ENCODE measurements around the gene PLA2G2A.
A peak's percentile ranks its signal among the peaks of the same experiment; 100 is the strongest.
"Not testable (repeated sequence)": the region's sequence is repeated elsewhere in the genome, so short reads cannot be mapped to it uniquely, and the experiment has no call there.

Gene PLA2G2A, protein sequence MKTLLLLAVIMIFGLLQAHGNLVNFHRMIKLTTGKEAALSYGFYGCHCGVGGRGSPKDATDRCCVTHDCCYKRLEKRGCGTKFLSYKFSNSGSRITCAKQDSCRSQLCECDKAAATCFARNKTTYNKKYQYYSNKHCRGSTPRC

DNA sequence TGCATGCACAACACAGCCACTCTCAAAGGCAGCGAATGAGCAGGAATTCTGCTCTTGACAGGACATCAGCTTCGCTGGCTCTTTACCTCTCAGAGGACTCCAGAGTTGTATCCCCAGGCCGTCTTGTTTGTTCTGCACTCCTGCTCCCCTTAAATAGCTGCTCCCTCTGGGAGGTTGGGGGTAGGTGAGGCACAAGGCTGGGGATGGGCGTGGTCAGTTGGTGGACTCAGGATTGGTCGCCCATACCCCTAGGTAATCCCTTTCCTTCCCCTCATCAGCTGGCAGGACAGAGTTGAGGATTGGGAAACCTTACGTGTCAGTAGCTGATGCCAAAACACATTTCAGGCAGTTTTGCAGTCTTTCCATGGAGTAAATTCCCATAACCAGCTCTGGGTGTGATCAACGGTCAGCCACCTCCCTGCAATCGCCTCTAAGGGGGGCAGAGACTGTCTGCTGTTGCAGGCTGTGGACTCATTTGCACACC lies at the start of gene PLA2G2A:
TSS of gene PLA2G2A (minus strand) at position 125 of the 484 bp plus-strand sequence. CDS start 845 bp downstream, outside the sequence.
- DNase-seq: no peak

DNA sequence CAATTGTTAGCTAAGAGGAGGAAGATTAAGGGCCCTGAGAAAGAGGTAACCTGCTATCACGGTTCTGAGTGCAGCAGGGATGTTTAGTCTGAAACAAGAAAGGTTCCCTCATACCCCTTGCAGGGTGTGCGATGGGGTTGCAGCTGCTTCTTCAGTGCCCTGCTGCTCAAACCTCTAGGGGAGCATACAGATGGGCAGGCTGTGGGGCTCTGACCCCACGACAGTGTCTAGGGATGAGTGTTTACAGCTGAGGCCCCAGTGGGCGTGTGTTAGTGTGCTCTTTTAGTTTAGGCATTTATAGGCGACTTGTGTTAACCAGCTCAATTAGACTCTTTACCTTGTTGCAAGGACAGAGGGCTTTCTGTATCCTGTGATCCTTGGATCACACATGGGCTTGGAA lies 49.3 kb upstream of the PLA2G2A start:
- no peak for DNase-seq

DNA sequence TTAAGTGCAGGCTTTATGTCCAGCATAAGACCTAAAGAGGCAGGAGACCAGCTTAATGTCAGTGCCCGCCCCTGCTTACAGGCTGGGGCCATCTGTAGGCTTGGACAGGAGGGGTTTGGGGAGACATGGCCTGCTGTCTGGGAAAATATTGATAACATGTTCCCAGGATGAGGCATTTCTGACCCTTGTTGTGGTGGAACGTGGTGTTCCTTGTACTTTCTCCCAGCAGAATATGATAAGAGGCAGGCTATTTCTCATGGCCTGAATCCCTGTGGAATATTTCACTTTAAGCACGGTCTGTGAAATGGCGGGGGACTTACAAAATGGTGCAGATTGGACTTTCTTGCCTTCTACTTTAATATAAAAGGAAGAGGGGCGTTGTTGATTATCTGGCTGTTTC lies 48.7 kb upstream of the PLA2G2A start:
- no peak for DNase-seq

DNA sequence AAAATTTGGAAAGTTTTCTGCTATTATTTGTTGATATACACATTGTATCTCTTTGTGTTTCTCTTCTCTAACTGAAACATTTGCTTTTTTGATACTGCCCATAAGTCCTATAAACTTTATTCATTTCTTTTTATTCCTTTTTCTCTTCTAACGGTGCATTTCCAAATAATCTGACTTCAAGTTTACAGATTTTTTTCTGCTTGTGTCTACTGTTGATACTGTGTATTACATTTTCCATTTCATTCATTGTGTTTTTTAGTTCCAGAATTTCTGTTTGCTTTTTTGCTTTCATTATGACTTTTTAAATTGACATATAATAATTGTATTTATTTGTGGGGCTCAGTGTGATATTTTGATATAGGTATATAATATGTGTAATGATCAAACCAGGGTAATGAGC lies 38.3 kb upstream of the PLA2G2A start:
- no peak for DNase-seq

DNA sequence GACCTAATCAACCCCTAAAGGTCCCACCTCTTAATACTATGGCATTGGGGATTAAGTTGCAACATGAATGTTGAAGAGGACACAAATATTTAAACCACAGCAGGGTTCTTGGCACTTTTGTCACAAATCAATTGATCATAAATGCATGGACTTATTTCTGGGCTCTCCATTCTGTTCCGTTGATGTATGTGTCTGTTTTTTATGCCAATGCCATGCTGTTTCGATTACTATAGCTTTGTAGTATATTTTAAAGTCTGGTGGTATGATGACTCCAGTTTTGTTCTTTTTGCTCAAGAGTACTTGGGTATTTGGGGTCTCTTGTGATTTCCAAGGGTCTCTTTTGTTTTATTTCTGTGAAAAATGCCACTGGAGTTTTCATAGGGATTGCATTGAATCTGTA lies 34.7 kb upstream of the PLA2G2A start:
- DNase-seq: no peak

DNA sequence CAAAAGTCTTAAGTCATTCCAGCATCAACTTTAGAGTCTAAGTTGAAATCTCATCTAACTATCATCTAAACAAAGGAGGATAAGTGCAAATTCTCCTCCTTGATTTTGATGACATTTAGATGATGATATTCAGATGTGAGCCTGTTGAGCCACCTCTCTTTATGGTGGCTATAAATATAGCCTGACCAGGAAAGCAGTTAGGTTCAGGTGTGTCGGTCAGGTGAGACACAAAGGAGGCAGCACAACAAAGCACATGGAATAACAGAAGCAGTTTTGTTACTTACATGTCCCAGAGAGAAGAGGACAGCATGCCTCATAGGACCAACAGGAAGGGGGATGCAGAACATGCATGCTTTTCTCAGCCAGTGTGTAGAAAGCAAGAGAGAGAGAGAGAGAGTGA lies 30.6 kb upstream of the PLA2G2A start:
- no peak for DNase-seq

DNA sequence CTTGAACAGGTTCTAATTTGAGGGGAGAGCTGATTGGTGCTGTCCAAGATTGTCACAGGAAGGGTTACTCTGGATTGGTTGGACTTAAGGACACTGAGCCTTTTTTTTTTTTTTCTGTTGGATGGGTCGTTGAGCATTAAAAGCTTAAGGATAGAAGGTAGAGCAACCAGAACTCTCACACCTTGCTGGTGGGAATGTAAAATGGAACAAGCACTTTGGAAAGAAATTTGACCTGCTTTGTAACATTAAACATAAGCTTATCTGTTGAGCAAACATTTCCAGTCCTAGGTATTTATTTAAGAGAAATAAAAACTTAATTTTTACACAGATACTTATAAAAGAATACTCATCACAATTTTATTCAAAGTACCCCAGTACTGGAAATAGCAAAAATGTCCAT lies 29.8 kb upstream of the PLA2G2A start:
- no peak for DNase-seq

DNA sequence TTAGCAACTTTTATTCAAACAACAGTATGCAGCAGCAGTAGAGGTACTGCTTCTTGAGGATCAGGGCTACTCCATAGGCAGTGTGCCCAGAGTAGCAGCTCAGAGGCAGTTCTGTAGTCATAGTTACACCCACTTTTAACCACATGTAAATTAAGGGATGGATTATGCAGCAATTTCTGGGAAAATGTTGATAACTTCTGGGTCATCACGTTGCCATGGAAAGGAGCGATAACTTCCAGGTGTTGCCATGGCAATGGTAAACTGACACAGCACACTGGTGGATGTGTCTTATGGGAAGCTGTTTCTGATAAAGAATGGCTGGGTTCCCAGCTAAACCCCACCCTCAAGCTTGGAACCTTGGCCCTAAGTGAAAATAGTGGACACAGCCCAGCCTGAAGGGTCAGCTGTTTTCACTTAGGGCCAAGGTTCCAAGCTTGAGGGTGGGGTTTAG lies 29.0 kb upstream of the PLA2G2A start:
- DNase-seq: no peak

DNA sequence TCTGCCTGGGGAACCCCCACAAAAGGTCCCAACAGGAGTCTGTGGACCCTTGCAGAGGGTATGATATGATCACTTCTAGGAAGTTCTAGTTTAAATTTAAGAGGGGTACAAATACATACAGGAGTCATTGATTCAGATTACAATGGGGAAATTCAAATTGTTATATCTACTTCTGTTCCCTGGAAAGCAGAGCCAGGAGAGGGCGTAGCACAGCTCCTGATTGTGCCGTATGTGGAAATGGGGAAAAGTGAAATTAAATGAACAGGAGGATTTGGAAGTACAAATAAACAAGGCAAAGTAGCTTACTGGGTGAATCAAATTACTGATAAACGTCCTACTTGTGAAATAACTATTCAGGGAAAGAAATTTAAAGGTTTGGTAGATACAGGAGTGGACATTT lies 19.4 kb upstream of the PLA2G2A start:
- DNase-seq: not testable (repeated sequence)

DNA sequence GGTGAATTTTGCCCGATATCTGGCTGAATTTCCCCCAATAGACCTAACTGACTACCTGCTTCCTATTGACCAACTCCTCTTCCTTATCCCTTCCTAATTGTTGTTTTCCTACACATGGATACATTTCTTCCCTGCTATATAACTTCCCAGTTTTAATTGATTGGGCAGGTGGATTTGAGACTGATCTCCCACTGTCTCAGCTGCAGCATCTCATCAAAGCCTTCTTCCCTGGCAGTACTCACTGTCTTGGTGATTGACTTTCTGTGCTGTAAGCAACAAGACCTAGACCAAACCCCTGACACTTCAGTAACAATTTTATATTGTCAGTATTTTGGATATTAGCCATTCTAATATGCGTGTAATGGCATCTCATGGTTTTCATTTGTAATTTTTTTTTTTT lies 11.3 kb upstream of the PLA2G2A start:
- DNase-seq: no peak

DNA sequence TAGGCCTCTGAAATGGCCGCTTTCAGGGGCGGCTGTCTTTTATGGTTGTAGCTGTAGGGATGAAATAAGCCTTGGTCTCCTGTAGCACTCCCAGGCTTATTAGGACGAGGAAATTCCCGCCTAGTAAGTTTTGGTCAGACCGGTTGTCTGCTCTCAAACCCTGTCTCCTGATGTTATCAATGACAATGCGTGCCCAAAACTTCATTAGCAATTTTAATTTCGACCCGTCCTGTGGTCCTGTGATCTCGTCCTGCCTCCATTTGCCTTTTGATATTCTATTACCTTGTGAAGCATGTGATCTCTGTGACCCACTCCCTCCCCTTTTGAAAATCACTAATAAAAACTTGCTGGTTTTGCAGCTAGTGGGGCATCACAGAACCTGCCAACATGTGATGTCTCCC lies 10.8 kb upstream of the PLA2G2A start:
- not testable (repeated sequence) for DNase-seq

DNA sequence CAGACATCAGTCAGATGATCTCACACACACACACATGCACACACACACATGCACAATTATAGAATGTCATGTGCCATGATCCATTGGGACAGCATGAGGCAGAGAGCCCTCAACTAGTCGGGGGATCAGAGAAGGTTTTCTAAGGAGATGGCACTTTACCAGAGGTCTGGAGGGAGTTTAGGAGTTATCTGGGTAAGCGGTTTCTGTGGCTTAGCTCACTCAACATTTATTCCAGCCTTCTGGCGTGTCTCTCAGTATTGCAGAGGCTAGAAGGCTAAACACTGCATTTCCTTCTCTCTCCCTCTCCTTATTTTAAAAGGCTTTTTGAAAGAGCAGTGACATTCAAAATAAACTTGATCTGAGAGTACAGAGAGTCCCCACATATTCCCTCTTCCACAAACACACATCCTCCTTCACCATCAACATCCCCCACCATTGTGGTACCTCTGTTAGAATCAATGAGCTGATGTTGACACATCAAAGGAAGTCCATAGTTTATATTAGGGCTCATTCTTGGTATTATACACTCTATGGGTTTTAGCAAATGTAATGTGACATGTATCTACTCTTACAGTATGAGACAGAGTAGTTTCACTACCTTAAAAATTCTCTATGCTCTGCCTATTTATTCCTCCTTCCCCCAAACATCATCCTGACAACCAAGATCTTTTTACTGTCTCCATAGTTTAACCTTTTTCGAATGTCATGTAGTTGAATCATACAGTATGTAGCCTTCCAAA lies 9.0 kb upstream of the PLA2G2A start:
- no peak for DNase-seq

DNA sequence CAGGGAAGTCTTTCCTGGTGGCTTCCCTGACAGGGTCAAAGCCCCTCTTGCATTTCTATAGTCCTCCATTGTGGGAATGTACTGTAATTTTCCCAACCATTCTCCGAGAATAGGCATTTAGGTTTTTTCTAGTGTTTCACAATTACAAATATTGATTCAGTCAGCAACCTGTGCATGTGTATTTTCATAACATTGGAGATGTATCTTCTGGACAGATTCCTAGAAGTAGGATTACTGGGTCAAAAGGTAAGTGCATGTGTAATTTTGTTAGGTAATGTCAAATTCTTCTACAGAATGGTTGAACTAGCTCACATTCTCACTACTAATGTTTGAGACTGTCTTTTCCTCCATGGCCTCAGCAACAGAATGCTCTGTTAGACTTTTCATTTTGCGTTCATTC lies 8.3 kb upstream of the PLA2G2A start:
- no peak for DNase-seq

DNA sequence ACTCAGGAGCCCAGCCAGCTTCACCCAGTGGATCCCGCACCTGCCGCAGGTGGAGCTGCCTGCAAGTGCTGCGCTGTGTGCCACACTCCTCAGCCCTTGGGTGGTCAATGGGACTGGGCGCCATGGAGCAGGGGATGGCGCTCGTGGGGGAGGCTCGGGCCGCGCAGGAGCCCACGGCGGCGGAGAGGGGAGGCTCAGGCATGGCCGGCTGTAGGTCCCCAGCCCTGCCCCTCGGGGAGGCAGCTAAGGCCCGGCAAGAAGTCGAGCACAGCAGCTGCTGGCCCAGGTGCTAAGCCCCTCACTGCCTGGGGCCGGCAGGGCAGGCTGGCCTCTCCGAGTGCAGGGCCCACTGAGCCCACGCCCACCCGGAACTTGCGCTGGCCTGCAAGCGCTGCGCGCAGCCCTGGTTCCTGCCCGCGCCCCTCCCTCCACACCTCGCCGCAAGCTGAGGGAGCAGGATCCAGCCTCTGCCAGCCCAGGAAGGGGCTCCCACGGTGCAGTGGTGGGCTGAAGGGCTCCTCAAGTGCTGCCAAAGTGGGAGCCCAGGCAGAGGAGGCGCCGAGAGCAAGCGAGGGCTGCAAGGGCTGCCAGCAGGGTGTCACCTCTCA lies 5.1 kb upstream of the PLA2G2A start:
- DNase-seq: not testable (repeated sequence)

DNA sequence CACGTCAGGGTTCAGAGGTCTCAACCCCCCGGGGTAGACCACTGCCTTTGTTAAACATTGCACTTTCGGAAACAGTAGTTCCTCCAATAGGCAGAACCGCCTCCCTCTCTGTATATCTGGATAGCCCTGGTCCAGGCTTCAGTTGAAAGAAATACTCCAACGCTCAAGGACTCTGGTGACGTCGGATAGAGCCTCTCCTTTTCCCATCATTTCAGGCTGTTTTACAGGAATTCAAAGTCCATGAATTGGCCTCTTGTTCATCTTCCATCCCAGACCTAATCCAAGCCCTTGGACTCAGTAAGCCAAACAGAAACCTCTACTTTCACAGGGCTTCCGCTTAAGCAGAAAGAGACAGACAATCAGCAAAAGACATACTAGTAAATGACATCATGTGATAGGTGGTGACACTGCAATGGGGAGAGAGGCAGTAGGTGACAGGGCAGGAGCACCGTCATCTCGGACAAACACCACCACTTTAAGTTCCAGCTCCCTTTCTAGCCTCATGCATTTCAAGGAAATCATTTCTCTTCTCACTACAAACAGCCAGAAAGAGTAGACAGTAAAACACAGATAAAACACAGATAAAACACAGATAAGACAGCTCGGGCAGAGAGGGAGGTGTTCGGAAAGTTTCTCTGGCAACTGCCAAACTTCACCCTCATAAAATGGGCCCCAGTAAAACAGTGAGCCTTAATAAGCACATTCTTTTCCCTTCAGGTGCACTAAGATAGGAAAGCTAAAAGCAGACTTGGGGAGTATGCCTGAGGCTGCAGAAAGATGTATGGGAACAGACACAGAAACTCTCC lies 2.3 kb upstream of the PLA2G2A start:
- no peak for DNase-seq

DNA sequence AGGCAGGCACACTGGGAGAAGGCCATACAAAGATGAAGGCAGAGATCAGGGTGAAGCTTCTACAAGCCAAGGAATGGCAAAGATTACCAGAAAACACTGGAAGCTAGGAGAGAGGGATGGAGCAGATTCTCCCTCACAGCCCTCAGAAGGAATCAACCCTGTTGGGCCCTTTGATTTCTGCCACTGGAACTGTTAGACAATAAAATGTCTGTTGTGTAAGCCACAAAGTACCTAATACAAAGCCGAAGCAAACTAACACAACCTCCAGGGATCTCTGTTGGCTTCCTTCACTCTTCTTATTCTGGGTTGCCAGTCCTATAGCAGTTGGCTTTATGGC lies 1.7 kb upstream of the PLA2G2A start:
- no peak for DNase-seq

DNA sequence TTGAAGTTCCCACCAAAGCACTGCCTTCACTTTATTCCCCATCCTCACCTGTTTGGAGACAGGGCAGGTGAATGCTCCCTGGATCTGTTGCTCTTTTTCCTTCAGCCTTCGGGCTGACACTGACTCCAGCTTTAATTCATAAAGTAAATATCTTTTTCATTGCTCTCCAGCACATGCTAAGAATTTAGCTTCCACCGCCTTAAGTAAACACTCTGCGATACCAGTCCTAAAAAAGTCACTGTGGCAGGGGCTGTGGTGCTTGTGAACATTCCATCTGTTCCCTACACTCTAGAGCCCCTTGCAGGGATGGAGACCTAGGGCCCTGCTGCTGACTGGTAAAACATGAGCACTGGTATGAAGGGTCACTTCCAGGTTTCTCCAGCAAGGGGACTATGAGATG lies 896 bp upstream of the PLA2G2A start:
- no peak for DNase-seq

DNA sequence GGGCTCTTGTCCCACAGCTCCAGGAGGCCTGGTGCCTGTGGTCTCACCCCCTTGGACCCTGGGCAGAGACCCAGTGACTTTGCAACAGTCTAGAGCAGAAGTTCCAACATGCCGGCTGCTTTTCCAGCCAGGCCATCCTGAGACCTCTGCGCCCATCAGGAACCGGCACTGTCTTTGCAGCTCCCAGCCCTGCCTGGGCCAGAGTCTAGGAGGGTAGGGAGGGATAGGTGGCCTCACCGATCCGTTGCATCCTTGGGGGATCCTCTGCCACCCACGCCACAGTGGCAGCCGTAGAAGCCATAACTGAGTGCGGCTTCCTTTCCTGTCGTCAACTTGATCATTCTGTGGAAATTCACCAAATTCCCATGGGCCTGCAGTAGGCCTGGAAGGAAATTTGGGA lies 1.3 kb downstream of the PLA2G2A start:
- DNase-seq: no peak

DNA sequence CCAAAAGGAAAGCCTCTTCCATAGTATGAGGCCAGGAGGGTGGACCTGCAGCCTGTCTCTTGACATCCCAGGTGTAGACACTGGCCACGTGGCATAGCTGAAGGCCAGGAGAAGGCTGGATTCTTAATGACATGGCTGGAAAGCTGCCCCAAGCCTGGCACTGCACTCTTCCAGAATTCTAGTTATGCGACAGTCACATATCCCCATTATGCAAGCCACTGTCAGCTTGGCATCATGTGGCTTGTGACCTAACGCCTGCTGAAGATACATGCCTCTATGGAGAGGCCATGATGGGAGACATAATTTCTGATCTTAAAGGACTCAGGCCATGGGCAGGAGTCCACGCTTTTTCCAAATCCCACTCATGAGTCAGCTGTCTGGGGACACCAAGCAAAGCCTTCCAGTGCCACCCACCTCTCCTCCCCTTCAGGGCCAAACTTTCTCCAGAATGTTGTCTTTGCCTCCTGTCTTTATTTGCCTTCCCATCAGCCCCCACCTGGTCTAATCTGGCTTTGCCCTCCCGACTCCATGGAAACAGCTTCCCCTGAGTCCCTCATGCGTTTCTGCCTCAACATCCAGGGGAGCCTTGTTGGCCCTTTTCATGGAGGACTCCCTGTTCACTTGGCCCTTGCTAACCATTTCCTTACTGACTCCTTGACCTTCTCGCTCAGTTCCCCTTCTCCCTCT lies 3.0 kb downstream of the PLA2G2A start:
- DNase-seq: no peak

DNA sequence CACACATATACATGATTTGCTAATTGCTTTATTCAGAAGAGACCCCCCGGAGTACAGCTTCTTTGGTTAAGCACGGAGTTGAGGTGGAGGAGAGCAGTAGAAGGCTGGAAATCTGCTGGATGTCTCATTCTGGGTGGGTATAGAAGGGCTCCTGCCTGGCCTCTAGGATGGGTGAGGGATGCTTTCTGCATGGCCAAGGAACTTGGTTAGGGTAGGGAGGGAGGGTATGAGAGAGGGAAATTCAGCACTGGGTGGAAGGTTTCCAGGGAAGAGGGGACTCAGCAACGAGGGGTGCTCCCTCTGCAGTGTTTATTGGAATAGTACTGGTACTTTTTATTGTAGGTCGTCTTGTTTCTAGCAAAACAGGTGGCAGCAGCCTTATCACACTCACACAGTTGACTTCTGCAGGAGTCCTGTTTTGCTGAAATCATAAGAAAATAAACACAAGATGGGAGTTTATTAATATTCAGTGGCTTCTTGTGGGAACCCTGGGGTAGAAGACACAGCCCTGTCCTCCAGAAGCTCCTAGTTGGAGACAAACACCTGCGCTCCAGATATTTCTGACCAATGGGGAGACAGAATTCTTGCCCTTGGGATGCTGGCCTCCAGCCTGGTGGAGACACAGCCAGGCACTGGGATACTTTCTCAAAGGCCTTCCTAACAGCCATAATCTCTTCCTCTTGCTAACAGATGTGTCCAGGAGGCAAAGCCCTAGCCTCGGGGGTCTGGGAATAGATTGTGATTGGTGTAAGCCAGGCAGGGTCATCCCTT lies 3.8 kb downstream of the PLA2G2A start:
- no peak for DNase-seq

DNA sequence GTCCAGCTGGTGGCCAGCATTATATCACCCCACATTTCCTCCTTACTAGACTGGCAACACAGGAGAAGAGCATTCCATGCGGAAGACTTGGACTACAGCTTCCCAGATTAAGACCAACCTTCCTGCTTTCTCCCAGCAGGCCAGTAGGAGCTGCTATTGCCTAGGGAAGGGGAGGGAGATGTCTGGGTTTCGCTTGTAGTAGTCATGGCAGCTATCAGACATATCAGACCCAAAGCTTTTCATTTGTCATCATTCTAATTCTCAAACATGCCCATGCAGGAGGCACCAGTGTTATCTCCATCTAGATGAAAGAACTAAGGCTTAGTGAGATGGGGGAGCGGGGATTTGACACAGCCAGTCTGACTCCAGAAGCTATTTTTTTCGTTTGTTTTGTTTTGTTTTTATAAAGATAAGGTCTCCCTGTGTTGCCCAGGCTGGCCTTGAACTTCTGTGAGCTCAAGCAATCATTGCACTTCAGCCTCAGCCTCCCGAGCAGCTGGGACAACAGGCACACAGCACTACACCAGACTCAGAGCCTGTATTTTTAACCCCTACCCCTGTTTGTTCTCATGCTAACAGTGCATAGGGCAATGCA lies 4.5 kb downstream of the PLA2G2A start:
- peak; percentile 1 for DNase-seq

DNA sequence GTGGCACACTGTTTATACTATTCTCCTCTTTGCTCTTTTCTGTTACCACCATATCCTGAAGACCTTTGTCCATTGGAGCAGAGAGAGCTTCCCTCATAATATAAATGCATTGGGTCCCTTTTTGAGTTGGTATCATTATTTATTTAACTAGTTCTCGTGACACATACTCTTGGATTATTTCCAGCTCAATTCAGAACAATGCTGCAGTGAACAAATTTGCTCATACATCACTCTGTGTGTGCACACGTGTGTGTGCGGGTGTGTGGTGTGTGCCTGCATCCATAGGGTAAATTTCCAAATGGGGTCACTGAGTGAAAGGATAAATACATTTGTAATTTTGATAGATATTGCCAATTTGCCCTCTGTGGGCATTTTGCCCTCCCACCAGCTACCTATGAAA lies 5.8 kb downstream of the PLA2G2A start:
- no peak for DNase-seq
